Sigmoid colon (tissue), 4 donors: ENCODE results near the gene RNF6.

Experiments used
- CTCF ChIP-seq, 4 experiments: fragments of 450-650 bp in 3 of 4; fragments of 200-600 bp in 1 of 4; IDR thresholded peaks; one replicate each; pipeline ENCODE4 v1.5.1; 2016 to 2019; ENCODE audit warnings: antibody characterized with exemption in 4 of 4, mild to moderate bottlenecking in 3 of 4, moderate library complexity in 2 of 4
- EP300 ChIP-seq, 4 donors: sonication (generic); formaldehyde crosslinking; IDR thresholded peaks; one replicate each; pipeline ENCODE4 v1.6.1; 2017; ENCODE audit warnings: antibody characterized with exemption in 4 of 4
- POLR2A ChIP-seq, 2 donors: fragments of 450-650 bp; IDR thresholded peaks; one replicate each; pipeline ENCODE4 v1.6.1; 2016; ENCODE audit warnings: antibody characterized with exemption in 2 of 2, mild to moderate bottlenecking in 2 of 2, moderate library complexity in 2 of 2
- POLR2AphosphoS5 ChIP-seq, 4 donors: sonication (generic); formaldehyde crosslinking; IDR thresholded peaks; one replicate each; pipeline ENCODE4 v1.6.1; 2017; ENCODE audit warnings: antibody characterized with exemption in 4 of 4

GRCh38 chr13:26266311-26266710 is 44.2 kb upstream of the RNF6 start:
- TF ChIP-seq POLR2AphosphoS5 (IDR thresholded peaks at IDR 0.05) (no peak), EP300 (IDR thresholded peaks at IDR 0.05) (no peak), CTCF (IDR thresholded peaks at IDR 0.05) (no peak), POLR2A (IDR thresholded peaks at IDR 0.05) (no peak)
